B cell (primary cell): ENCODE results near the gene EPAS1. TPM values are rescaled to one million over a fixed set of nuclear protein-coding genes. Genes with fewer than 3 reads are reported as not detected.

Experiments used
- ATAC-seq: fragments of 200-7000 bp; cut with Tn5 transposase; one replicate; pipeline ENCODE4 v1.10.0; 2021; ENCODE audit warnings: low read depth, mild to moderate bottlenecking, moderate number of reproducible peaks, moderate library complexity
- CTCF ChIA-PET: fragments of 350-600 bp; sonication (Branson Sonifier 250); formaldehyde crosslinking; loops from one replicate; lab custom pipeline; 2021; ENCODE audit warnings: antibody characterized with exemption, inconsistent platforms; lab: Charles Lee
- POLR2A ChIA-PET: fragments of 350-600 bp; sonication (Branson Sonifier 250); formaldehyde crosslinking; loops from one replicate; lab custom pipeline; 2021; ENCODE audit warnings: antibody characterized with exemption; lab: Charles Lee
- DNase-seq: peaks from one replicate; pipeline ENCODE4 v3.0.0; 2013
- H2AFZ ChIP-seq: 2 replicates; pipeline ENCODE4 v1.6.1; 2012; ENCODE audit warnings: mild to moderate bottlenecking, low read depth, low read length; ENCODE audit not compliant: insufficient read depth, poor library complexity, severe bottlenecking
- H3K27ac ChIP-seq, 2 donors: 1 replicate in 1 of 2; 2 replicates in 1 of 2; pipeline ENCODE4 v1.5.1; 2012 to 2013; ENCODE audit warnings: low read length in 2 of 2, mild to moderate bottlenecking in 2 of 2, moderate library complexity in 1 of 2
- H3K27me3 ChIP-seq, 4 experiments: fragments of 200-600 bp in 1 of 4; sonication (generic) in 1 of 4; replicated peaks in 1 of 4; 1 replicate in 2 of 4; 2 replicates in 2 of 4; pipeline versions ENCODE4 v1.6.1 to v1.7.0; 2013 to 2016; ENCODE audit warnings: low read length in 3 of 4, mild to moderate bottlenecking in 2 of 4, mixed read lengths in 1 of 4, moderate library complexity in 1 of 4; ENCODE audit not compliant: insufficient read depth in 4 of 4, control insufficient read depth in 3 of 4; ENCODE audit errors: control extremely low read depth in 1 of 4
- H3K36me3 ChIP-seq, 2 experiments: replicated peaks in 1 of 2; 1 replicate in 1 of 2; 2 replicates in 1 of 2; pipeline versions ENCODE4 v1.6.1 to v1.7.1; 2013; ENCODE audit warnings: low read length in 1 of 2; ENCODE audit not compliant: insufficient read depth in 2 of 2, control insufficient read depth in 1 of 2; ENCODE audit errors: control extremely low read depth in 1 of 2, extremely low read depth in 1 of 2
- H3K4me1 ChIP-seq, 2 donors: fragments of 200-600 bp in 1 of 2; sonication (generic) in 1 of 2; 1 replicate in 1 of 2; 2 replicates in 1 of 2; pipeline versions ENCODE4 v1.5.1 to v1.6.1; 2013 to 2017; ENCODE audit warnings: low read length in 2 of 2; ENCODE audit not compliant: control insufficient read depth in 2 of 2, insufficient read depth in 2 of 2
- H3K4me2 ChIP-seq: replicated peaks from 2 replicates; pipeline ENCODE3; 2012; ENCODE audit warnings: mild to moderate bottlenecking, low read depth, low read length; ENCODE audit not compliant: poor library complexity, severe bottlenecking
- H3K4me3 ChIP-seq, 5 experiments: fragments of 200-600 bp in 1 of 5; sonication (generic) in 1 of 5; 1 replicate in 3 of 5; 2 replicates in 2 of 5; pipeline versions ENCODE4 v1.5.1 to v1.7.0; 2011 to 2016; ENCODE audit warnings: low read length in 4 of 5, mild to moderate bottlenecking in 4 of 5, low read depth in 2 of 5, control low read depth in 1 of 5, moderate library complexity in 1 of 5; ENCODE audit not compliant: insufficient read depth in 1 of 5; ENCODE audit errors: control extremely low read depth in 1 of 5, extremely low read depth in 1 of 5
- H3K79me2 ChIP-seq: fragments of 200-600 bp; sonication (generic); one replicate; pipeline ENCODE4 v1.6.0; 2016; ENCODE audit warnings: low read length; ENCODE audit not compliant: control insufficient read depth, insufficient read depth
- H3K9ac ChIP-seq: fragments of 200-600 bp; sonication (generic); 2 replicates; pipeline ENCODE4 v1.6.1; 2017; ENCODE audit warnings: mild to moderate bottlenecking, low read length, moderate library complexity
- H3K9me3 ChIP-seq, 3 donors: one replicate each; pipeline versions ENCODE4 v1.6.1 to v1.7.1; 2013; ENCODE audit warnings: low read length in 2 of 3; ENCODE audit not compliant: control insufficient read depth in 2 of 3, insufficient read depth in 1 of 3; ENCODE audit errors: control extremely low read depth in 1 of 3
- H4K20me1 ChIP-seq: 2 replicates; pipeline ENCODE4 v1.6.0; 2012; ENCODE audit warnings: mild to moderate bottlenecking, low read length; ENCODE audit not compliant: insufficient read depth, control insufficient read depth, poor library complexity, severe bottlenecking
- H3K27ac Mint-ChIP-seq: one replicate; pipeline ENCODE4 v1.8.0; 2021; ENCODE audit warnings: mixed read lengths
- H3K27me3 Mint-ChIP-seq: one replicate; pipeline ENCODE4 v1.8.0; 2021; ENCODE audit warnings: mixed read lengths
- H3K4me1 Mint-ChIP-seq: one replicate; pipeline ENCODE4 v1.8.0; 2021; ENCODE audit warnings: mixed read lengths
- H3K4me3 Mint-ChIP-seq: one replicate; pipeline ENCODE4 v1.8.0; 2021; ENCODE audit warnings: mixed read lengths
- H3K9me3 Mint-ChIP-seq: one replicate; pipeline ENCODE4 v1.8.0; 2022; ENCODE audit warnings: mixed read lengths; ENCODE audit not compliant: insufficient read depth
- EZH2 ChIP-seq: IDR thresholded peaks from 2 replicates; pipeline ENCODE4 v1.6.1; 2012; ENCODE audit warnings: borderline replicate concordance, low read depth, mild to moderate bottlenecking, moderate library complexity, low read length; ENCODE audit not compliant: insufficient read depth, poor library complexity, severe bottlenecking
- WGBS: methylation state at CpG from one replicate; pipeline ENCODE4 v1.1.5; 2013; ENCODE audit warnings: missing lambda C conversion rate; ENCODE audit not compliant: insufficient coverage; 5-methylcytosine and 5-hydroxymethylcytosine counted together
- intact Hi-C: fragments of 100-400 bp; cut with micrococcal nuclease; formaldehyde crosslinking; loops from one replicate; pipeline ENCODE4 v1.10.0; 2022
- polyA plus RNA-seq: library from polyadenylated mRNA; depleted of rRNA; stranded (reverse); fragments of >200 nt; gene quantifications from 2 replicates; pipeline ENCODE4 v1.2.3, GENCODE V29; 2012
- small RNA-seq: library from RNA; depleted of rRNA; stranded (forward); fragments of <200 nt; gene quantifications from one replicate; pipeline ENCODE3, GENCODE V24; 2012; ENCODE audit warnings: low replicate concordance, low read depth; ENCODE audit not compliant: insufficient read length
- total RNA-seq, 2 donors: library from RNA; stranded (reverse); fragments of 120-200 nt in 1 of 2; gene quantifications; 1 replicate in 1 of 2; 2 replicates in 1 of 2; pipeline versions ENCODE4 v1.2.3 to v1.2.4, GENCODE V29; 2013 to 2022
- TF ChIP-seq, protein P1 (sequence below): fragments of 200-600 bp; IDR thresholded peaks from one replicate; pipeline ENCODE4 v1.8.0; 2022; ENCODE audit warnings: antibody characterized with exemption, mild to moderate bottlenecking

The EPAS1 gene
- total and polyA plus RNA-seq, 2 donors (not counting 1 experiment from before 2014, with no cell fraction given): 0.06 to 0.37 TPM

DNA sequence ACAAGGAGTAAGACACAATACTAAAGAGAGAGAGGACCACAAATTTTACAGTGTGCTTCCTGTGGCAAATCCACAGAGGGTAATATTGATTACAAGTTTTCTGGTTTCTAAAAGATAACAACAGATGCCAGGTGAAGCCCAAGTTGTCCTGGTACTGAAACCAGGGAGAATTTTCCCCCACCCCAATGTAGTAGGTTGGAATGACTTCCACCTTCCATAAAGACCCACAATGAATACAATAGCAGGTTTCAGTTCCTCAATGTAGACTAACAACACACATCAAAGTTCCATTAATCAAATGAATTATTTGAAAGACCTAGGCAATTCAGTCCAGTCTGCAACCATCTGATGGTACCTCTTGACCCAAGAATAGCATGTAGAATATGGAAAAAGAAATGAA lies 138.1 kb downstream of the EPAS1 start:
- no peak overlapping the region for H3K27ac ChIP-seq
- H3K9me3 ChIP-seq: no peaks in the 10 kb centered on the region
- Mint-ChIP-seq H3K4me1 (no peaks in the 10 kb centered on the region), H3K9me3 (no peaks in the 10 kb centered on the region), H3K27me3 (peaks cover 30% of the 10 kb centered on the region), H3K27ac (no peak overlapping the region), H3K4me3 (no peak overlapping the region)
- no peak overlapping the region for H3K4me2 ChIP-seq
- no peak for ATAC-seq
- POLR2A ChIA-PET: no interaction called here
- CTCF ChIA-PET: no interaction called here
- no peak overlapping the region for H3K9ac ChIP-seq
- no peak for DNase-seq
- no peaks in the 10 kb centered on the region for H4K20me1 ChIP-seq
- no peak for TF ChIP-seq EZH2
- TF ChIP-seq, protein P1, sequence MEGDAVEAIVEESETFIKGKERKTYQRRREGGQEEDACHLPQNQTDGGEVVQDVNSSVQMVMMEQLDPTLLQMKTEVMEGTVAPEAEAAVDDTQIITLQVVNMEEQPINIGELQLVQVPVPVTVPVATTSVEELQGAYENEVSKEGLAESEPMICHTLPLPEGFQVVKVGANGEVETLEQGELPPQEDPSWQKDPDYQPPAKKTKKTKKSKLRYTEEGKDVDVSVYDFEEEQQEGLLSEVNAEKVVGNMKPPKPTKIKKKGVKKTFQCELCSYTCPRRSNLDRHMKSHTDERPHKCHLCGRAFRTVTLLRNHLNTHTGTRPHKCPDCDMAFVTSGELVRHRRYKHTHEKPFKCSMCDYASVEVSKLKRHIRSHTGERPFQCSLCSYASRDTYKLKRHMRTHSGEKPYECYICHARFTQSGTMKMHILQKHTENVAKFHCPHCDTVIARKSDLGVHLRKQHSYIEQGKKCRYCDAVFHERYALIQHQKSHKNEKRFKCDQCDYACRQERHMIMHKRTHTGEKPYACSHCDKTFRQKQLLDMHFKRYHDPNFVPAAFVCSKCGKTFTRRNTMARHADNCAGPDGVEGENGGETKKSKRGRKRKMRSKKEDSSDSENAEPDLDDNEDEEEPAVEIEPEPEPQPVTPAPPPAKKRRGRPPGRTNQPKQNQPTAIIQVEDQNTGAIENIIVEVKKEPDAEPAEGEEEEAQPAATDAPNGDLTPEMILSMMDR: no peak
- no peaks in the 10 kb centered on the region for H3K4me1 ChIP-seq
- H2AFZ ChIP-seq: no peak overlapping the region
- no peaks in the 10 kb centered on the region for H3K36me3 ChIP-seq
- no peaks in the 10 kb centered on the region for H3K79me2 ChIP-seq
- no peaks in the 10 kb centered on the region for H3K27me3 ChIP-seq
- H3K4me3 ChIP-seq: no peak overlapping the region
- intact Hi-C loops: no loop called here

DNA sequence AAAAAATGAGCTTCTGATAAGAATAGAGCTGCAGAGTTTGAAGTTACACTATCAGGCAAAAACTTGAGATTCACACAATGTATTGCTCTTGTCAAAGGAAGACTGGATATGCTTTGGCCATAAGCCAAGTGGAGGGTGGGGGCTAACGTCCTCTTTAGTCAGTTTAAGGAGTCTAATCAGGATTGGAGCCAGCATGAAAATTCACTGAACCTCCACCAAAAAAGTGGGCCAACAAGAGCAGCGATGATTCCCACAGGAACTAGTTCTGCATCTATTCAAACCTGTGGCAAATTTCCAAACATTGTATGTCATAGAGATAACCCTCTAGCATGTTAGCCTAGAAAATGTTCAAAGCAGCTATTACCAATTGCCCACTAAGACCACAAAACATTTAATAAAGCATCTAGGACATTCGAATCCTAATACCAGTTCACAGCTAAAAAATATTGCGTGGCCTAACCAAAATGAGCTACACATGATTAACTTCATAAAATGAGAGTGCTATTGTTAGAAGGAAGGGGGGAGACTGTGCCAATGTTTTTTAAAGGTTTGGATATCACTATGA lies 138.7 kb downstream of the EPAS1 start:
- intact Hi-C loops: no loop called here
- Mint-ChIP-seq H3K27ac (no peak overlapping the region), H3K9me3 (no peaks in the 10 kb centered on the region), H3K27me3 (peaks cover 27% of the 10 kb centered on the region), H3K4me3 (no peak overlapping the region), H3K4me1 (no peaks in the 10 kb centered on the region)
- Histone ChIP-seq H3K79me2 (no peaks in the 10 kb centered on the region), H3K27me3 (no peaks in the 10 kb centered on the region), H3K36me3 (no peaks in the 10 kb centered on the region), H3K9me3 (no peaks in the 10 kb centered on the region), H3K4me1 (no peaks in the 10 kb centered on the region), H4K20me1 (no peaks in the 10 kb centered on the region), H3K4me3 (no peak overlapping the region), H2AFZ (no peak overlapping the region), H3K4me2 (no peak overlapping the region), H3K27ac (no peak overlapping the region), H3K9ac (no peak overlapping the region)
- ATAC-seq (no peak), DNase-seq (no peak)
- 80% methylated on average over 2 of the region's 4 CpGs for WGBS
- CTCF ChIA-PET: no interaction called here
- POLR2A ChIA-PET: no interaction called here
- no peak for TF ChIP-seq EZH2
- TF ChIP-seq, protein P1: no peak

Small RNAs within 50 kb of the gene (small RNA-seq; reads per million reads assigned to genes)
- gene RF00017: not detected

Other genes starting within 250 kb of the EPAS1 start
- gene TMEM247, start 182.2 kb downstream of the EPAS1 start, total RNA-seq: not detected in 2 replicates
- not detected in 2 replicates for gene TMEM247, start 182.2 kb downstream of the EPAS1 start, polyA plus RNA-seq
- 107 and 115 TPM in 2 replicates for gene RHOQ, start 245.1 kb downstream of the EPAS1 start, total RNA-seq
- gene RHOQ, start 245.1 kb downstream of the EPAS1 start, polyA plus RNA-seq: 87.1 and 101 TPM in 2 replicates
- gene ATP6V1E2, start 245.2 kb downstream of the EPAS1 start, total RNA-seq: 8.2 and 9.5 TPM in 2 replicates
- 12.2 and 12.9 TPM in 2 replicates for gene ATP6V1E2, start 245.2 kb downstream of the EPAS1 start, polyA plus RNA-seq